Hepatocyte (in vitro differentiated cells): Measurements from ENCODE around the gene MMP12.

ENCODE experiments used
- EZH2 ChIP-seq: fragments of 200-600 bp; sonication (generic); IDR thresholded peaks from 2 replicates; pipeline ENCODE4 v1.6.1; 2016; ENCODE audit warnings: antibody characterized with exemption, mild to moderate bottlenecking, borderline replicate concordance
- EZH2phosphoT487 ChIP-seq: fragments of 200-600 bp; sonication (generic); IDR thresholded peaks from one replicate; pipeline ENCODE4 v1.6.1; 2018; ENCODE audit warnings: antibody characterized with exemption, mild to moderate bottlenecking, low read depth, moderate library complexity; ENCODE audit not compliant: unreplicated experiment, severe bottlenecking
- TF ChIP-seq, protein P1 (sequence below): fragments of 200-600 bp; sonication (generic); IDR thresholded peaks from 2 replicates; pipeline ENCODE4 v1.5.1; 2016; ENCODE audit warnings: antibody characterized with exemption, mild to moderate bottlenecking; ENCODE audit not compliant: poor library complexity

DNA sequence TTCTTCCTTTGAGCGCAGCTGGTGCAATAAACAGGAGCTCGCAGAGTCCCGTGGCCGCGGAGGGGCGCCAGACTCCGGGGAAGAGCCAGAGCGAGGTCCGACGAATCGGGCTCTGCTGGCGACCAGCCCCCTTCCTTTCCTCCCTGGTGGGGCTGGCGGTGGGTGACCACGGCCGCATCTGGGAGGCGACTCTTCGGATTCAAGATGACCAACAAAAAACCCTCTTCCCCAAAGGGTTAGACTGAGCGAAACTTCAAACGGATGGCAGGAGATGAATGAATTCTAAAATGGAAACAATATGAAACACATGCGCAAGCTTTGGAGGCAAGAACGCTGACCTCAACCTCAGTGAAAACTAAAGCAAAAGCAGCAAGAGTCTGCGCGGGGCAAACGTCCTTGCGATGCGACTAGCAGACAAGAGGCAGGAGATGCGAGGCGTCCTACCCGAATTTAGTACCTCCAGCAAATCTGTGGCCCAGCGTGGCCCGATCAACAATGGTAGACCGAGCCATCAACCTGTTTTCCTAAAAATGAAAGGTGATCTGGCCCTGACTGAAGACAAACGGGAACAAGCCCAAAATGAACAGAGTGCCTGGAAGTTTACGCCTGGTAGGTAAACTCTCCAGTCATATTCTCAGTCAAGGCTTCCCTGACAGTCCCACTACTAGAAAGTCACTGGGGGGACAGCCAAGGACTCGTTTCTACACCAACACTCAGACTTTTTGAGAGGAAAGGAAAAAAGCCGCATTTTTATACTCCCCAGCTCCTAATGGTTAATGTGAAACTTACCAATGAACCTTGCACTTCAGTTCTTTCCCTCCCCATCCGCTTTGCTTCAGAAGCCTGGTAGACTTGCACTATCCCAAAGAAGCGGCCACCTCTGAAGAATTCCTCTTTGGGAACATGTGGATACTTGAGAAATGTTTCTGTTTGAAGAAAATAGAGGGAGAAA is 43.0 kb downstream of the MMP12 start:
- TF ChIP-seq, protein P1, sequence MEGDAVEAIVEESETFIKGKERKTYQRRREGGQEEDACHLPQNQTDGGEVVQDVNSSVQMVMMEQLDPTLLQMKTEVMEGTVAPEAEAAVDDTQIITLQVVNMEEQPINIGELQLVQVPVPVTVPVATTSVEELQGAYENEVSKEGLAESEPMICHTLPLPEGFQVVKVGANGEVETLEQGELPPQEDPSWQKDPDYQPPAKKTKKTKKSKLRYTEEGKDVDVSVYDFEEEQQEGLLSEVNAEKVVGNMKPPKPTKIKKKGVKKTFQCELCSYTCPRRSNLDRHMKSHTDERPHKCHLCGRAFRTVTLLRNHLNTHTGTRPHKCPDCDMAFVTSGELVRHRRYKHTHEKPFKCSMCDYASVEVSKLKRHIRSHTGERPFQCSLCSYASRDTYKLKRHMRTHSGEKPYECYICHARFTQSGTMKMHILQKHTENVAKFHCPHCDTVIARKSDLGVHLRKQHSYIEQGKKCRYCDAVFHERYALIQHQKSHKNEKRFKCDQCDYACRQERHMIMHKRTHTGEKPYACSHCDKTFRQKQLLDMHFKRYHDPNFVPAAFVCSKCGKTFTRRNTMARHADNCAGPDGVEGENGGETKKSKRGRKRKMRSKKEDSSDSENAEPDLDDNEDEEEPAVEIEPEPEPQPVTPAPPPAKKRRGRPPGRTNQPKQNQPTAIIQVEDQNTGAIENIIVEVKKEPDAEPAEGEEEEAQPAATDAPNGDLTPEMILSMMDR = peak; percentile 44
- TF ChIP-seq EZH2phosphoT487 (no peak), EZH2 (no peak)
